GM12801 (cell line): ENCODE measurements around the gene TAL1.

Experiments used
- CTCF ChIP-seq: IDR thresholded peaks from one replicate; pipeline ENCODE4 v1.5.1; 2011; ENCODE audit warnings: control low read depth; ENCODE audit not compliant: insufficient read length; ENCODE audit errors: extremely low read depth

Gene TAL1

GRCh38 chr1:47233186-47233585, 1.2 kb upstream of the TAL1 start:
- TF ChIP-seq CTCF: no peak

- TF ChIP-seq CTCF: no peak
Measured at GRCh38 chr1:47231301-47232186, 481 bp downstream of the TAL1 start.

GRCh38 chr1:47230692-47231300, 1.2 kb downstream of the TAL1 start:
- TF ChIP-seq CTCF: no peak

GRCh38 chr1:47229886-47230691, 1.9 kb downstream of the TAL1 start:
- TF ChIP-seq CTCF: no peak

- no peak for TF ChIP-seq CTCF
Measured at GRCh38 chr1:47229031-47229885, 2.8 kb downstream of the TAL1 start.

GRCh38 chr1:47228644-47229030, 3.4 kb downstream of the TAL1 start:
- no peak for TF ChIP-seq CTCF
